Measurements from ENCODE around the gene C12orf60. TPM values are rescaled to one million over a fixed set of nuclear protein-coding genes. Genes with fewer than 3 reads are reported as not detected.
"Not testable (repeated sequence)": the region's sequence is repeated elsewhere in the genome, so short reads cannot be mapped to it uniquely, and the experiment has no call there.

Gene C12orf60
- total RNA-seq, 1 experiment from 2014 or later: 1.9 TPM

DNA sequence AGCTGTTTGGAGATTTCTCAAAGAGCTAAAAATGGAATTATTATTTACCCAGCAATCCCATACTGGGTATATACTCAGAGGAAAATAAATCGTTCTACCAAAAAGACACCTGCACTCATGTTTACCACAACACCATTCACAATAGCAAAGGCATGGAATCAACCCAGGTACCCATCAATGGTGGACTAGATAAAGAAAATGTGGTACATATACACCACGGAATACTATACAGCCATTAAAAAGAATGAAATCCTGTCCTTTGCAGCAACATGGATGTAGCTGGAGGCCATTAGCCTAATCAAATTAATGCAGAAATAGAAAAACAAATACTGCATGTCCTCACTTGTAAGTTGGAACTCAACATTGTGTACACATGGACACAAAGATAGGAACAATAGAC, 38.1 kb upstream of the C12orf60 start:
- Histone ChIP-seq H3K23me2 (ENCODE audit: insufficient read length, low read depth, low read length, poor library complexity, severe bottlenecking) (peaks cover 4% of the 10 kb centered on the region), H3K4me2 (ENCODE audit: insufficient read depth, insufficient read length, low read length) (no peak overlapping the region), H3K23ac (ENCODE audit: insufficient read length, low read depth, low read length) (no peak overlapping the region), H3K79me2 (ENCODE audit: insufficient read depth, low read length) (no peaks in the 10 kb centered on the region; the same call in 1 of the 2 replicates), H2BK5ac (ENCODE audit: insufficient read length, low read length) (no peak overlapping the region), H2AFZ (ENCODE audit: low read length) (no peak overlapping the region), H4K91ac (ENCODE audit: insufficient read length, low read depth, low read length) (no peak overlapping the region), H2BK20ac (ENCODE audit: low read depth, low read length, poor library complexity, severe bottlenecking) (no peak overlapping the region), H2AK5ac (ENCODE audit: insufficient read length, low read length) (no peak overlapping the region), H3K27ac (ENCODE audit: insufficient read length, low read depth, low read length) (no peak overlapping the region), H2BK15ac (ENCODE audit: low read depth, low read length) (no peak overlapping the region), H4K8ac (replicated peaks; ENCODE audit: insufficient read length, low read depth, low read length) (no peak overlapping the region), H3K56ac (ENCODE audit: insufficient read length, low read depth, low read length) (no peak overlapping the region), H3K14ac (ENCODE audit: insufficient read depth, low read length) (no peak overlapping the region), H3K9ac (ENCODE audit: extremely low read depth, insufficient read length, low read length) (no peak overlapping the region), H3K9me3 (ENCODE audit: control insufficient read depth, low read depth, low read length) (no peaks in the 10 kb centered on the region), H3K4ac (ENCODE audit: low read depth, low read length) (no peak overlapping the region), H4K20me1 (ENCODE audit: control insufficient read depth, insufficient read depth, insufficient read length) (no peaks in the 10 kb centered on the region), H3T11ph (ENCODE audit: low read length) (no peak overlapping the region), H3K18ac (ENCODE audit: insufficient read length, low read depth, low read length) (no peak overlapping the region), H3K27me3 (ENCODE audit: insufficient read depth, low read length) (no peaks in the 10 kb centered on the region), H3K79me1 (ENCODE audit: insufficient read depth, low read depth, low read length, poor library complexity, severe bottlenecking) (no peaks in the 10 kb centered on the region), H2BK120ac (ENCODE audit: low read depth, low read length, poor library complexity, severe bottlenecking) (no peak overlapping the region), H4K5ac (ENCODE audit: insufficient read length, low read depth, low read length) (no peak overlapping the region), H3K4me1 (ENCODE audit: insufficient read depth, low read length) (no peaks in the 10 kb centered on the region), H2BK12ac (ENCODE audit: insufficient read length, low read depth, low read length) (no peak overlapping the region)
- peaks cover 7 to 16% of the 10 kb centered on the region in 2 experiments for H3K4me1 Mint-ChIP-seq
- H3K27ac Mint-ChIP-seq: no peak overlapping the region; a peak in 1 of 7 replicates
- H3K27me3 Mint-ChIP-seq (ENCODE audit: low read depth): peaks cover 5% of the 10 kb centered on the region; the same call in 1 of the 2 replicates
- TF ChIP-seq, protein P1, sequence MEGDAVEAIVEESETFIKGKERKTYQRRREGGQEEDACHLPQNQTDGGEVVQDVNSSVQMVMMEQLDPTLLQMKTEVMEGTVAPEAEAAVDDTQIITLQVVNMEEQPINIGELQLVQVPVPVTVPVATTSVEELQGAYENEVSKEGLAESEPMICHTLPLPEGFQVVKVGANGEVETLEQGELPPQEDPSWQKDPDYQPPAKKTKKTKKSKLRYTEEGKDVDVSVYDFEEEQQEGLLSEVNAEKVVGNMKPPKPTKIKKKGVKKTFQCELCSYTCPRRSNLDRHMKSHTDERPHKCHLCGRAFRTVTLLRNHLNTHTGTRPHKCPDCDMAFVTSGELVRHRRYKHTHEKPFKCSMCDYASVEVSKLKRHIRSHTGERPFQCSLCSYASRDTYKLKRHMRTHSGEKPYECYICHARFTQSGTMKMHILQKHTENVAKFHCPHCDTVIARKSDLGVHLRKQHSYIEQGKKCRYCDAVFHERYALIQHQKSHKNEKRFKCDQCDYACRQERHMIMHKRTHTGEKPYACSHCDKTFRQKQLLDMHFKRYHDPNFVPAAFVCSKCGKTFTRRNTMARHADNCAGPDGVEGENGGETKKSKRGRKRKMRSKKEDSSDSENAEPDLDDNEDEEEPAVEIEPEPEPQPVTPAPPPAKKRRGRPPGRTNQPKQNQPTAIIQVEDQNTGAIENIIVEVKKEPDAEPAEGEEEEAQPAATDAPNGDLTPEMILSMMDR (conservative IDR thresholded peaks at IDR 0.05): no peak
- no CpG with 5 or more reads among the region's 2 CpGs for WGBS (ENCODE audit: extremely low coverage, insufficient read length, low lambda C conversion rate)
- H3K9me3 Mint-ChIP-seq: peaks cover 12 to 15% of the 10 kb centered on the region in 2 experiments; a peak in 4 of 5 replicates
- DNase-seq: no peak
- H3K4me3 Mint-ChIP-seq: no peak overlapping the region
- H3K36me3 Mint-ChIP-seq (ENCODE audit: insufficient read depth in 1 of 3, low read depth in 3 of 3): peaks cover 33 to 48% (median 40%) of the 10 kb centered on the region in 3 experiments

DNA sequence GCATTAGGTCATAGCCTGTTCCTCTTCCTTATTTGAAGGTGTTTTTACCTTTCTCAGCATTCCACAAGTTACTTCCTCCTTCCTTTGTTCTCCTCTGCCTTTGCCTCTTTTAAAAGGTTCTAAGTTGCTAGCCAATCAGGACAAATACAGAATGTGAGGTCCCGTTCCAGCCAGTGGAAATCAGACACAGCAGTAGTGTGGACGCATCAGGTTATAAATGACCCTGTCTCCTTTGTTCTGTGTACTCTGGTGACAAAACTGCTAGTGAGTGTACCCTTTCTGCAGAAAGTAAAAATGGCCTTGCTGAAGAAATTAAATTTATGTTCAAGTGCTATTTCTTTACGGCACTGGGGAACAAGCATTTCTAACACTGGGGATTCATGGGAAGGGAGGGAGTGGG, 37.5 kb upstream of the C12orf60 start:
- not testable (repeated sequence) for H3K4me3 Mint-ChIP-seq; H2BK20ac ChIP-seq (ENCODE audit: low read depth, low read length, poor library complexity, severe bottlenecking); H4K8ac ChIP-seq (replicated peaks; ENCODE audit: insufficient read length, low read depth, low read length); H3K79me1 ChIP-seq (ENCODE audit: insufficient read depth, low read depth, low read length, poor library complexity, severe bottlenecking); H3K79me2 ChIP-seq (ENCODE audit: insufficient read depth, low read length); DNase-seq; H3T11ph ChIP-seq (ENCODE audit: low read length); H2AK5ac ChIP-seq (ENCODE audit: insufficient read length, low read length); H3K27me3 Mint-ChIP-seq (ENCODE audit: low read depth); H3K27ac ChIP-seq (ENCODE audit: insufficient read length, low read depth, low read length); H3K23me2 ChIP-seq (ENCODE audit: insufficient read length, low read depth, low read length, poor library complexity, severe bottlenecking); H2BK15ac ChIP-seq (ENCODE audit: low read depth, low read length); H3K56ac ChIP-seq (ENCODE audit: insufficient read length, low read depth, low read length); H3K18ac ChIP-seq (ENCODE audit: insufficient read length, low read depth, low read length); H2BK5ac ChIP-seq (ENCODE audit: insufficient read length, low read length); H2AFZ ChIP-seq (ENCODE audit: low read length); H3K4me2 ChIP-seq (ENCODE audit: insufficient read depth, insufficient read length, low read length); H3K9me3 ChIP-seq (ENCODE audit: control insufficient read depth, low read depth, low read length); H3K27me3 ChIP-seq (ENCODE audit: insufficient read depth, low read length); H2BK120ac ChIP-seq (ENCODE audit: low read depth, low read length, poor library complexity, severe bottlenecking); H3K9ac ChIP-seq (ENCODE audit: extremely low read depth, insufficient read length, low read length); H4K5ac ChIP-seq (ENCODE audit: insufficient read length, low read depth, low read length); H4K20me1 ChIP-seq (ENCODE audit: control insufficient read depth, insufficient read depth, insufficient read length); H3K14ac ChIP-seq (ENCODE audit: insufficient read depth, low read length); H2BK12ac ChIP-seq (ENCODE audit: insufficient read length, low read depth, low read length); H3K4ac ChIP-seq (ENCODE audit: low read depth, low read length); H3K4me1 ChIP-seq (ENCODE audit: insufficient read depth, low read length); H4K91ac ChIP-seq (ENCODE audit: insufficient read length, low read depth, low read length); H3K23ac ChIP-seq (ENCODE audit: insufficient read length, low read depth, low read length)
- Mint-ChIP-seq H3K27ac (peak overlapping the region in 2 of 3 experiments; percentile 30 to 82; a peak in 2 of 7 replicates), H3K9me3 (peaks cover 11 to 12% of the 10 kb centered on the region in 2 experiments; a peak in 4 of 5 replicates), H3K4me1 (peaks cover 7 to 16% of the 10 kb centered on the region in 2 experiments), H3K36me3 (ENCODE audit: insufficient read depth in 1 of 3, low read depth in 3 of 3) (peaks cover 29 to 42% (median 36%) of the 10 kb centered on the region in 3 experiments)
- WGBS (ENCODE audit: extremely low coverage, insufficient read length, low lambda C conversion rate): no CpG with 5 or more reads among the region's 3 CpGs
